Neuron (in vitro differentiated cells): ENCODE measurements around the gene POLR3A.

ENCODE experiments used
- H2AFZ ChIP-seq: one replicate; pipeline ENCODE4 v1.6.1; 2013; ENCODE audit warnings: low read depth, mild to moderate bottlenecking, inconsistent platforms, low read length, moderate library complexity
- H3K27me3 ChIP-seq: one replicate; pipeline ENCODE4 v1.6.1; 2013; ENCODE audit warnings: low read length; ENCODE audit not compliant: insufficient read depth
- H3K36me3 ChIP-seq: one replicate; pipeline ENCODE4 v1.6.1; 2013; ENCODE audit warnings: low read length; ENCODE audit not compliant: insufficient read depth
- H3K4me1 ChIP-seq: one replicate; pipeline ENCODE4 v1.6.1; 2013; ENCODE audit warnings: low read length; ENCODE audit not compliant: insufficient read depth
- H3K4me3 ChIP-seq: 2 replicates; pipeline ENCODE4 v1.5.1; 2013; ENCODE audit warnings: mild to moderate bottlenecking, low read length, moderate library complexity
- H3K9me3 ChIP-seq: one replicate; pipeline ENCODE4 v1.6.1; 2013; ENCODE audit warnings: low read length

The POLR3A gene

GRCh38 chr10:78042752-78043104, 13.4 kb upstream of the POLR3A start:
- Histone ChIP-seq H3K36me3 (peaks cover 44% of the 10 kb centered on the region), H3K9me3 (no peaks in the 10 kb centered on the region), H3K27me3 (no peaks in the 10 kb centered on the region), H3K4me3 (no peak overlapping the region), H3K4me1 (peaks cover 3% of the 10 kb centered on the region), H2AFZ (no peak overlapping the region)

- Histone ChIP-seq H3K4me3 (no peak overlapping the region), H2AFZ (no peak overlapping the region), H3K27me3 (no peaks in the 10 kb centered on the region), H3K9me3 (no peaks in the 10 kb centered on the region), H3K4me1 (no peaks in the 10 kb centered on the region), H3K36me3 (peaks cover 49% of the 10 kb centered on the region)
These were observed 12.9 kb upstream of the POLR3A start for GRCh38 chr10:78042058-78042751.

- H3K36me3 ChIP-seq, result peaks cover 56% of the 10 kb centered on the region
- no peak overlapping the region for H2AFZ ChIP-seq
- no peaks in the 10 kb centered on the region for H3K9me3 ChIP-seq
- H3K4me1 ChIP-seq, result peaks cover 4% of the 10 kb centered on the region
- no peaks in the 10 kb centered on the region for H3K27me3 ChIP-seq
- H3K4me3 ChIP-seq, result no peak overlapping the region
These were observed 12.1 kb upstream of the POLR3A start for GRCh38 chr10:78041170-78042057.

- H3K27me3 ChIP-seq, result no peaks in the 10 kb centered on the region
- no peak overlapping the region for H2AFZ ChIP-seq
- H3K9me3 ChIP-seq, result no peaks in the 10 kb centered on the region
- H3K36me3 ChIP-seq, result peaks cover 70% of the 10 kb centered on the region
- H3K4me3 ChIP-seq, result no peak overlapping the region
- peaks cover 13% of the 10 kb centered on the region for H3K4me1 ChIP-seq
These were observed 10.4 kb upstream of the POLR3A start for GRCh38 chr10:78039743-78040142.

GRCh38 chr10:78038791-78039547, 9.7 kb upstream of the POLR3A start:
- Histone ChIP-seq H3K4me1 (peaks cover 18% of the 10 kb centered on the region), H3K4me3 (no peak overlapping the region), H3K9me3 (no peaks in the 10 kb centered on the region), H2AFZ (no peak overlapping the region), H3K27me3 (no peaks in the 10 kb centered on the region), H3K36me3 (peaks cover 70% of the 10 kb centered on the region)

GRCh38 chr10:78038105-78038504, 8.8 kb upstream of the POLR3A start:
- no peak overlapping the region for H2AFZ ChIP-seq
- peaks cover 70% of the 10 kb centered on the region for H3K36me3 ChIP-seq
- H3K9me3 ChIP-seq, result no peaks in the 10 kb centered on the region
- H3K4me1 ChIP-seq, result peaks cover 18% of the 10 kb centered on the region
- H3K27me3 ChIP-seq, result no peaks in the 10 kb centered on the region
- no peak overlapping the region for H3K4me3 ChIP-seq

GRCh38 chr10:78035933-78036583, 6.7 kb upstream of the POLR3A start:
- no peak overlapping the region for H3K4me3 ChIP-seq
- H3K9me3 ChIP-seq, result no peaks in the 10 kb centered on the region
- H3K27me3 ChIP-seq, result no peaks in the 10 kb centered on the region
- H2AFZ ChIP-seq, result no peak overlapping the region
- H3K36me3 ChIP-seq, result peaks cover 58% of the 10 kb centered on the region
- peaks cover 18% of the 10 kb centered on the region for H3K4me1 ChIP-seq

- peaks cover 18% of the 10 kb centered on the region for H3K4me1 ChIP-seq
- H3K4me3 ChIP-seq, result no peak overlapping the region
- H3K27me3 ChIP-seq, result no peaks in the 10 kb centered on the region
- H3K9me3 ChIP-seq, result no peaks in the 10 kb centered on the region
- peaks cover 52% of the 10 kb centered on the region for H3K36me3 ChIP-seq
- no peak overlapping the region for H2AFZ ChIP-seq
These were observed 6.1 kb upstream of the POLR3A start for GRCh38 chr10:78035437-78035836.

- H3K36me3 ChIP-seq, result peaks cover 48% of the 10 kb centered on the region
- peak overlapping the region; percentile 80 for H3K4me3 ChIP-seq
- no peaks in the 10 kb centered on the region for H3K27me3 ChIP-seq
- no peaks in the 10 kb centered on the region for H3K9me3 ChIP-seq
- H3K4me1 ChIP-seq, result peaks cover 18% of the 10 kb centered on the region
- no peak overlapping the region for H2AFZ ChIP-seq
These were observed 5.7 kb upstream of the POLR3A start for GRCh38 chr10:78035025-78035424.

- no peaks in the 10 kb centered on the region for H3K27me3 ChIP-seq
- peaks cover 18% of the 10 kb centered on the region for H3K4me1 ChIP-seq
- H2AFZ ChIP-seq, result no peak within 1 kb of the TSS
- no peaks in the 10 kb centered on the region for H3K9me3 ChIP-seq
- peak within 1 kb of the TSS; percentile 80 for H3K4me3 ChIP-seq
- peaks cover 37% of the 10 kb centered on the region for H3K36me3 ChIP-seq
These were observed 4.5 kb upstream of the POLR3A start, which contains the start of gene RPS24 for GRCh38 chr10:78033637-78034470. RPS24 (plus strand) TSS chr10:78033863; CDS start chr10:78033902, 39 bp downstream.

GRCh38 chr10:78033387-78033636, 4.0 kb upstream of the POLR3A start:
- Histone ChIP-seq H3K4me1 (peaks cover 20% of the 10 kb centered on the region), H3K27me3 (no peaks in the 10 kb centered on the region), H3K36me3 (peaks cover 32% of the 10 kb centered on the region), H2AFZ (no peak overlapping the region), H3K9me3 (no peaks in the 10 kb centered on the region), H3K4me3 (peak overlapping the region; percentile 80)
